ENCODE data around the gene TSHZ2. TPM values are rescaled to one million over a fixed set of nuclear protein-coding genes. Genes with fewer than 3 reads are reported as not detected.
"Not testable (repeated sequence)": the region's sequence is repeated elsewhere in the genome, so short reads cannot be mapped to it uniquely, and the experiment has no call there.

The TSHZ2 gene
- total and polyA plus RNA-seq, 7 donors: 1.2 to 32.7 (median 14.0) TPM

- no peaks in the 10 kb centered on the region for H3K4me1 ChIP-seq
- H3K4me3 ChIP-seq: no peak overlapping the region
- H3K9me3 ChIP-seq: no peaks in the 10 kb centered on the region
- no peak for DNase-seq
- no peaks in the 10 kb centered on the region for H3K36me3 ChIP-seq
- TF ChIP-seq, protein P1, sequence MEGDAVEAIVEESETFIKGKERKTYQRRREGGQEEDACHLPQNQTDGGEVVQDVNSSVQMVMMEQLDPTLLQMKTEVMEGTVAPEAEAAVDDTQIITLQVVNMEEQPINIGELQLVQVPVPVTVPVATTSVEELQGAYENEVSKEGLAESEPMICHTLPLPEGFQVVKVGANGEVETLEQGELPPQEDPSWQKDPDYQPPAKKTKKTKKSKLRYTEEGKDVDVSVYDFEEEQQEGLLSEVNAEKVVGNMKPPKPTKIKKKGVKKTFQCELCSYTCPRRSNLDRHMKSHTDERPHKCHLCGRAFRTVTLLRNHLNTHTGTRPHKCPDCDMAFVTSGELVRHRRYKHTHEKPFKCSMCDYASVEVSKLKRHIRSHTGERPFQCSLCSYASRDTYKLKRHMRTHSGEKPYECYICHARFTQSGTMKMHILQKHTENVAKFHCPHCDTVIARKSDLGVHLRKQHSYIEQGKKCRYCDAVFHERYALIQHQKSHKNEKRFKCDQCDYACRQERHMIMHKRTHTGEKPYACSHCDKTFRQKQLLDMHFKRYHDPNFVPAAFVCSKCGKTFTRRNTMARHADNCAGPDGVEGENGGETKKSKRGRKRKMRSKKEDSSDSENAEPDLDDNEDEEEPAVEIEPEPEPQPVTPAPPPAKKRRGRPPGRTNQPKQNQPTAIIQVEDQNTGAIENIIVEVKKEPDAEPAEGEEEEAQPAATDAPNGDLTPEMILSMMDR (IDR thresholded peaks at IDR 0.05): no peak
- TF ChIP-seq POLR2A (IDR thresholded peaks at IDR 0.05): no peak
- intact Hi-C loops (cut with DNase I): no loop called here
- H3K27ac ChIP-seq: no peak overlapping the region
- WGBS, 2 donors: 42 to 69% methylated on average over 4 of the region's 4 CpGs
- no peaks in the 10 kb centered on the region for H3K27me3 ChIP-seq
Observed at GRCh38 chr20:53515749-53516148, 543.6 kb downstream of the TSHZ2 start.

DNA sequence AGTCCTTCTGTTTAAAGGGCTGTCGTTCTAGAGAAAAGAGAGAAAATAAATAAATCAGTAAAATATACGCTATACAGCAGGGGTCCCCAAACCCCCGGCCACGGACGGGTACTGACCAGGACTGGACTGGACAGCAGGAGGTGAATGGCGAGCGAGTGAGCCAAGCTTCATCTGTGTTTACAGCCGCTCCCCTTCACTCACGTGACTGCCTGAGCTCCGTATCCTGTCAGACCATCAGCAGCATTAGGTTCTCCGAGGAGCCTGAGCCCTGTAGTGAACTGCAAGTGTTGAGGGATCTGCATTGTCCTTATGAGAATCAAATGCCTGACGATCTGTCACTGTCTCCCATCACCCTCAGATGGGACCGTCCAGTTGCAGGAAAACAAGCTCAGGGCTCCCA, 545.0 kb downstream of the TSHZ2 start:
- peak; percentile 52 for DNase-seq
- no peaks in the 10 kb centered on the region for H3K9me3 ChIP-seq
- no peaks in the 10 kb centered on the region for H3K36me3 ChIP-seq
- TF ChIP-seq POLR2AphosphoS5 (IDR thresholded peaks at IDR 0.05) (no peak), EP300 (IDR thresholded peaks at IDR 0.05) (no peak), POLR2A (IDR thresholded peaks at IDR 0.05) (no peak)
- TF ChIP-seq, protein P1 (IDR thresholded peaks at IDR 0.05): no peak
- WGBS, 2 donors: 23 to 71% methylated on average over 13 of the region's 13 CpGs
- H3K4me3 ChIP-seq: no peak overlapping the region
- H3K27ac ChIP-seq: no peak overlapping the region
- H3K27me3 ChIP-seq: no peaks in the 10 kb centered on the region
- H3K4me1 ChIP-seq: no peaks in the 10 kb centered on the region
- intact Hi-C loops (cut with DNase I): no loop called here

- peak; percentile 22 for DNase-seq
Observed at GRCh38 chr20:53521421-53521820, 549.3 kb downstream of the TSHZ2 start.

DNA sequence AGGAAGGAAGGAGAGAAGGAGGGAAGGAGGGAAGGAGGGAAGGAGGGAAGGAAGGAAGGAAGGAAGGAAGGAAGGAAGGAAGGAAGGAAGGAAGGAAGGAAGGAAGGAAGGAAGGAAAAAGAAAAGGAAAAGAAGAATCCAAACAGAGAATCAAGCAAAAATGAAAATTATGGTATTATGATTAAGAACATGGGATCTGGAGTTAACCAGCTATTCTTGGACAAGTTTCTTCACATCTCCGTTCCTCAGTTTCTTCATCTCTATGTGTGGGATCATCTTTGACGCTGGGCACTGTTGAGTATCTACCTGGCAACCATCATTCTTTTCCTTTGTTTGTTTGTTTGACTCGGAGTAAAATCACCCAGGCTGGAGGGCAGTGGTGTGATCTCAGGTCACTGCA, 549.9 kb downstream of the TSHZ2 start:
- Histone ChIP-seq H3K27ac (no peak overlapping the region), H3K27me3 (no peaks in the 10 kb centered on the region), H3K36me3 (no peaks in the 10 kb centered on the region), H3K9me3 (no peaks in the 10 kb centered on the region), H3K4me3 (no peak overlapping the region), H3K4me1 (no peaks in the 10 kb centered on the region)
- no peak for TF ChIP-seq POLR2AphosphoS5 (IDR thresholded peaks at IDR 0.05)
- TF ChIP-seq, protein P1 (IDR thresholded peaks at IDR 0.05): no peak
- TF ChIP-seq POLR2A (IDR thresholded peaks at IDR 0.05): no peak
- TF ChIP-seq EP300 (IDR thresholded peaks at IDR 0.05): no peak
- 76 to 82% methylated on average over 3 of the region's 3 CpGs for whole genome bisulfite sequencing, 2 donors
- DNase-seq: no peak
- intact Hi-C loops (cut with DNase I): no loop called here

More at GRCh38 chr20:53521421-53521820, 549.3 kb downstream of the TSHZ2 start:
- H3K27me3 ChIP-seq; H3K4me1 ChIP-seq; H3K9me3 ChIP-seq; H3K36me3 ChIP-seq; intact Hi-C loops (cut with DNase I); H3K27ac ChIP-seq; H3K4me3 ChIP-seq: not testable (repeated sequence)
- 23 to 77% methylated on average over 5 of the region's 5 CpGs for WGBS, 2 donors

- Histone ChIP-seq H3K27me3 (no peaks in the 10 kb centered on the region), H3K36me3 (no peaks in the 10 kb centered on the region), H3K27ac (no peak overlapping the region), H3K4me3 (no peak overlapping the region), H3K9me3 (no peaks in the 10 kb centered on the region), H3K4me1 (no peaks in the 10 kb centered on the region)
- 82 to 86% methylated on average over 5 of the region's 5 CpGs for WGBS, 2 donors
- DNase-seq: peak; percentile 22
- intact Hi-C loops (cut with DNase I): no loop called here
- no peak for TF ChIP-seq EP300 (IDR thresholded peaks at IDR 0.05)
Observed at GRCh38 chr20:53522696-53523095, 550.5 kb downstream of the TSHZ2 start.

GRCh38 chr20:53523615-53524014, 551.5 kb downstream of the TSHZ2 start:
- WGBS, 2 donors: 94 to 96% methylated on average over 2 of the region's 2 CpGs

More at GRCh38 chr20:53523615-53524014, 551.5 kb downstream of the TSHZ2 start:
- H3K27ac ChIP-seq; intact Hi-C loops (cut with DNase I); H3K4me3 ChIP-seq; H3K9me3 ChIP-seq; H3K27me3 ChIP-seq; DNase-seq; H3K36me3 ChIP-seq; H3K4me1 ChIP-seq: not testable (repeated sequence)
